GM18502 (cell line): ENCODE data around the gene STEAP1B.
"Not testable (repeated sequence)": the region's sequence is repeated elsewhere in the genome, so short reads cannot be mapped to it uniquely, and the experiment has no call there.

ENCODE experiments used
- ATAC-seq: cut with Tn5 transposase; IDR thresholded peaks from one replicate; pipeline ENCODE4 v1.9.1; 2021; ENCODE audit warnings: mild to moderate bottlenecking; ENCODE audit not compliant: unreplicated experiment, poor library complexity

The STEAP1B gene

GRCh38 chr7:22501336-22501735 is 1.3 kb upstream of the STEAP1B start:
- not testable (repeated sequence) for ATAC-seq

GRCh38 chr7:22499044-22499443 is 944 bp downstream of the STEAP1B start:
- ATAC-seq: no peak

- ATAC-seq: not testable (repeated sequence)
Observed at GRCh38 chr7:22496912-22497311, 3.1 kb downstream of the STEAP1B start.

- ATAC-seq: not testable (repeated sequence)
Observed at GRCh38 chr7:22496296-22496888, 3.6 kb downstream of the STEAP1B start.

GRCh38 chr7:22493160-22493925 is 6.6 kb downstream of the STEAP1B start:
- ATAC-seq: not testable (repeated sequence)

- ATAC-seq: no peak
Observed at GRCh38 chr7:22488643-22489462, 11.1 kb downstream of the STEAP1B start.

- no peak for ATAC-seq
Observed at GRCh38 chr7:22487978-22488642, 11.9 kb downstream of the STEAP1B start.

GRCh38 chr7:22486597-22486996 is 13.4 kb downstream of the STEAP1B start:
- ATAC-seq: no peak

- no peak for ATAC-seq
Observed at GRCh38 chr7:22485189-22485588, 14.8 kb downstream of the STEAP1B start.

GRCh38 chr7:22482503-22482902 is 17.5 kb downstream of the STEAP1B start:
- ATAC-seq: no peak

- ATAC-seq: peak; percentile 77
Observed at GRCh38 chr7:22481726-22482125, 18.3 kb downstream of the STEAP1B start.

- no peak for ATAC-seq
Observed at GRCh38 chr7:22480523-22481075, 19.4 kb downstream of the STEAP1B start.

GRCh38 chr7:22477876-22478450 is 22.0 kb downstream of the STEAP1B start:
- no peak for ATAC-seq

GRCh38 chr7:22477262-22477661 is 22.7 kb downstream of the STEAP1B start:
- ATAC-seq: no peak

GRCh38 chr7:22476824-22477223 is 23.2 kb downstream of the STEAP1B start:
- no peak for ATAC-seq

- ATAC-seq: no peak
Observed at GRCh38 chr7:22474645-22475044, 25.3 kb downstream of the STEAP1B start.

- ATAC-seq: no peak
Observed at GRCh38 chr7:22470981-22471380, 29.0 kb downstream of the STEAP1B start.

GRCh38 chr7:22469371-22470143 is 30.4 kb downstream of the STEAP1B start:
- ATAC-seq: no peak

- ATAC-seq: no peak
Observed at GRCh38 chr7:22468609-22469008, 31.4 kb downstream of the STEAP1B start.
